ENCODE results near the gene TBCK. TPM values are rescaled to one million over a fixed set of nuclear protein-coding genes. Genes with fewer than 3 reads are reported as not detected.
"Not testable (repeated sequence)": the region's sequence is repeated elsewhere in the genome, so short reads cannot be mapped to it uniquely, and the experiment has no call there.

Gene TBCK
- total RNA-seq, 1 experiment from 2014 or later = 28.6 TPM

DNA sequence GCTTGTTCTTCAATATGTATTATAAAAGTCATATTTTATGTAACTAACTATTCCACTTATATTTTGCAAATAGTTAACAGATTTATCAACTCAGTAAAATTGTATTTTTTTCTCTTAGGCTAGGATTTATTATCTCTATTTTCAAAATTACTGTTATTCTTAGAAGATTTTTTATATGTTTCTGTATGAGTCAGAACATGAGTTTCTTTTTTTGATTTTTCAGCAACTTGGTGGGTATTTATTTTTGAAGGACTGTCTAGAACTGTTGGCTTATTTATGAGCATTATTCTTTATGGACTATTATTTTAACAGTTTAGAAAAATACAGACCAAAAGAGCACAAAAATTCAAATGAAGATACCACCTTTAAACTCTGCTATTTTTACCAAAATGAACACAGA lies 7.1 kb upstream of the TBCK start (continued):
- TF ChIP-seq, protein P1, sequence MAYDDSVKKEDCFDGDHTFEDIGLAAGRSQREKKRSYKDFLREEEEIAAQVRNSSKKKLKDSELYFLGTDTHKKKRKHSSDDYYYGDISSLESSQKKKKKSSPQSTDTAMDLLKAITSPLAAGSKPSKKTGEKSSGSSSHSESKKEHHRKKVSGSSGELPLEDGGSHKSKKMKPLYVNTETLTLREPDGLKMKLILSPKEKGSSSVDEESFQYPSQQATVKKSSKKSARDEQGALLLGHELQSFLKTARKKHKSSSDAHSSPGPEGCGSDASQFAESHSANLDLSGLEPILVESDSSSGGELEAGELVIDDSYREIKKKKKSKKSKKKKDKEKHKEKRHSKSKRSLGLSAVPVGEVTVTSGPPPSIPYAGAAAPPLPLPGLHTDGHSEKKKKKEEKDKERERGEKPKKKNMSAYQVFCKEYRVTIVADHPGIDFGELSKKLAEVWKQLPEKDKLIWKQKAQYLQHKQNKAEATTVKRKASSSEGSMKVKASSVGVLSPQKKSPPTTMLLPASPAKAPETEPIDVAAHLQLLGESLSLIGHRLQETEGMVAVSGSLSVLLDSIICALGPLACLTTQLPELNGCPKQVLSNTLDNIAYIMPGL (CRISPR knock-in tag; IDR thresholded peaks at IDR 0.05) = no peak

DNA sequence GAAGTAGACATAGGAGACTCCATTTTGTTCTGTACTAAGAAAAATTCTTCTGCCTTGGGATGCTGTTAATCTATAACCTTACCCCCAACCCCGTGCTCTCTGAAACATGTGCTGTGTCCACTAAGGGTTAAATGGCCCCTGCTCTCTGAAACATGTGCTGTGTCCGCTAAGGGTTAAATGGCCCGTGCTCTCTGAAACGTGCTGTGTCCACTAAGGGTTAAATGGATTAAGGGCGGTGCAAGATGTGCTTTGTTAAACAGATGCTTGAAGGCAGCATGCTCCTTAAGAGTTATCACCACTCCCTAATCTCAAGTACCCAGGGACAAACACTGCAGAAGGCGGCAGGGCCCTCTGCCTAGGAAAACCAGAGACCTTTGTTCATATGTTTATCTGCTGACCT lies 5.8 kb upstream of the TBCK start:
- Mint-ChIP-seq H3K9me3 (peaks cover 20% of the 10 kb centered on the region), H3K36me3 (peaks cover 22% of the 10 kb centered on the region)
- H3K27me3 Mint-ChIP-seq (ENCODE audit: low read depth); POLR2A ChIA-PET; DNase-seq (ENCODE audit: low spot score); H3K27ac Mint-ChIP-seq; ATAC-seq; H3K4me3 Mint-ChIP-seq; H3K4me1 Mint-ChIP-seq; CTCF ChIA-PET: not testable (repeated sequence)

DNA sequence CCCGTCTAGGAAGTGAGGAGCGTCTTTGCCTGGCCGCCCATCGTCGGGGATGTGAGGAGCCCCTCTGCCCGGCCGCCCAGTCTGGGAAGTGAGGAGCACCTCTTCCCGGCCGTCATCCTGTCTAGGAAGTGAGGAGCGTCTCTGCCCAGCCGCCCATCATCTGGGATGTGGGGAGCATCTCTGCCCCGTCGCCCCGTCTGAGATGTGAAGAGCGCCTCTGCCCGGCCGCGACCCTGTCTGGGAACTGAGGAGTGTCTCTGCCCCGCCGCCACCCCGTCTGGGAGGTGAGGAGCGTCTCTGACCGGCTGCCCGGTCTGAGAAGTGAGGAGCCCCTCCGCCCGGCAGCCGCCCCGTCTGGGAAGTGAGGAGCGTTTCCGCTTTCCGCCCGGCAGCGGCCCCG lies 5.2 kb upstream of the TBCK start:
- Mint-ChIP-seq H3K9me3 (peaks cover 20% of the 10 kb centered on the region), H3K36me3 (peaks cover 22% of the 10 kb centered on the region)
- H3K27ac Mint-ChIP-seq; DNase-seq (ENCODE audit: low spot score); H3K4me1 Mint-ChIP-seq; CTCF ChIA-PET; ATAC-seq; POLR2A ChIA-PET; H3K4me3 Mint-ChIP-seq; H3K27me3 Mint-ChIP-seq (ENCODE audit: low read depth): not testable (repeated sequence)

DNA sequence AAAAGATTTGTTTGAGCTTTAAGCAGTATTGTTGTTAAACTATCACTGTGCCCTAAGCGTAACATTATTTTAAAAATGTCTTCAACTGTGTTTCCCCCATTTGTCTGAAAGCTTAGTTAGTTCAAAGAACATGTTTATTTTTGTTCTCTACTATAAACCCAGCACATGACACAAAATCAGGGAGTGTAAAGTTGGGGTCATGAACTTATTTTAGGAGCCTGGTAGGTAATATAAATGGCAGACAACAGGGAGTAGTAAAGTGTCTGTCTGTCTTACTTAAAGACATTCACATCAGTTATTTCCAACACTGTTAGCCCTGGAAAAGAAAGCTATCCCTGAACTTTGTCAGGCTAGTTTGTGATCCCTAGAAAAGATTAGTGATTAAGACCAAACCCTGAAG lies 4.2 kb upstream of the TBCK start:
- Mint-ChIP-seq H3K4me3 (no peak overlapping the region), H3K27ac (no peak overlapping the region), H3K27me3 (ENCODE audit: low read depth) (no peaks in the 10 kb centered on the region), H3K4me1 (peaks cover 11% of the 10 kb centered on the region), H3K9me3 (peaks cover 20% of the 10 kb centered on the region), H3K36me3 (peaks cover 22% of the 10 kb centered on the region)
- POLR2A ChIA-PET = no interaction called here
- ATAC-seq = no peak
- TF ChIP-seq, protein P2, sequence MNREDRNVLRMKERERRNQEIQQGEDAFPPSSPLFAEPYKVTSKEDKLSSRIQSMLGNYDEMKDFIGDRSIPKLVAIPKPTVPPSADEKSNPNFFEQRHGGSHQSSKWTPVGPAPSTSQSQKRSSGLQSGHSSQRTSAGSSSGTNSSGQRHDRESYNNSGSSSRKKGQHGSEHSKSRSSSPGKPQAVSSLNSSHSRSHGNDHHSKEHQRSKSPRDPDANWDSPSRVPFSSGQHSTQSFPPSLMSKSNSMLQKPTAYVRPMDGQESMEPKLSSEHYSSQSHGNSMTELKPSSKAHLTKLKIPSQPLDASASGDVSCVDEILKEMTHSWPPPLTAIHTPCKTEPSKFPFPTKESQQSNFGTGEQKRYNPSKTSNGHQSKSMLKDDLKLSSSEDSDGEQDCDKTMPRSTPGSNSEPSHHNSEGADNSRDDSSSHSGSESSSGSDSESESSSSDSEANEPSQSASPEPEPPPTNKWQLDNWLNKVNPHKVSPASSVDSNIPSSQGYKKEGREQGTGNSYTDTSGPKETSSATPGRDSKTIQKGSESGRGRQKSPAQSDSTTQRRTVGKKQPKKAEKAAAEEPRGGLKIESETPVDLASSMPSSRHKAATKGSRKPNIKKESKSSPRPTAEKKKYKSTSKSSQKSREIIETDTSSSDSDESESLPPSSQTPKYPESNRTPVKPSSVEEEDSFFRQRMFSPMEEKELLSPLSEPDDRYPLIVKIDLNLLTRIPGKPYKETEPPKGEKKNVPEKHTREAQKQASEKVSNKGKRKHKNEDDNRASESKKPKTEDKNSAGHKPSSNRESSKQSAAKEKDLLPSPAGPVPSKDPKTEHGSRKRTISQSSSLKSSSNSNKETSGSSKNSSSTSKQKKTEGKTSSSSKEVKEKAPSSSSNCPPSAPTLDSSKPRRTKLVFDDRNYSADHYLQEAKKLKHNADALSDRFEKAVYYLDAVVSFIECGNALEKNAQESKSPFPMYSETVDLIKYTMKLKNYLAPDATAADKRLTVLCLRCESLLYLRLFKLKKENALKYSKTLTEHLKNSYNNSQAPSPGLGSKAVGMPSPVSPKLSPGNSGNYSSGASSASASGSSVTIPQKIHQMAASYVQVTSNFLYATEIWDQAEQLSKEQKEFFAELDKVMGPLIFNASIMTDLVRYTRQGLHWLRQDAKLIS (CRISPR knock-in tag; IDR thresholded peaks at IDR 0.05; ENCODE audit: borderline replicate concordance) = no peak
- no peak for TF ChIP-seq ZNF423 (CRISPR knock-in tag; IDR thresholded peaks at IDR 0.05)
- TF ChIP-seq GTF2I (CRISPR knock-in tag; conservative IDR thresholded peaks at IDR 0.05) = no peak
- no peak for TF ChIP-seq SP1 (CRISPR knock-in tag; conservative IDR thresholded peaks at IDR 0.05)
- CTCF ChIA-PET = interaction anchor here (0.9 kb wide), 1 partner anchor 8 kb away, joined by 4 read pairs; no protein-coding TSS in a partner anchor
- DNase-seq (ENCODE audit: low spot score) = no peak

DNA sequence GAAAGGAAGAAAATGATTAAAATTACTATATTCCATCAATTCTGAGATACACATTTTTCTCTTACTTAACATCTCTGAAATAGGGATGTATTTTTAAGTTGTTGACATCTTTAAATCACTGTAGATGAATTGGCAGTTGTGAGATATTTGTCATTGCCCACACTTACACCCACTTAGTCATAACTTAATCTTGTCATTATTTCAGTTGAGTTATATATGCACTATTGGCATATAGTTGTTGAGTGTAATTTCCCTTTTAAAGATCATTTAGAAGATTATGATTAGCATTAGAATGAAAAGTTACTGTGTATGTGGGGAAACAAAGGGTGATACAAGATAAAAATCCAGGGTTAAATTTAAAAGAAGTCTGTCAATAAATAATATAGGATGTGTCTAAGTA lies 2.5 kb upstream of the TBCK start:
- Mint-ChIP-seq H3K4me1 (peaks cover 8% of the 10 kb centered on the region), H3K36me3 (peaks cover 22% of the 10 kb centered on the region), H3K4me3 (no peak overlapping the region), H3K27me3 (ENCODE audit: low read depth) (no peaks in the 10 kb centered on the region), H3K9me3 (peaks cover 20% of the 10 kb centered on the region), H3K27ac (no peak overlapping the region; the same call in 1 of the 2 replicates)
- DNase-seq (ENCODE audit: low spot score) (no peak), ATAC-seq (no peak)
- POLR2A ChIA-PET = no interaction called here
- TF ChIP-seq, protein P3, sequence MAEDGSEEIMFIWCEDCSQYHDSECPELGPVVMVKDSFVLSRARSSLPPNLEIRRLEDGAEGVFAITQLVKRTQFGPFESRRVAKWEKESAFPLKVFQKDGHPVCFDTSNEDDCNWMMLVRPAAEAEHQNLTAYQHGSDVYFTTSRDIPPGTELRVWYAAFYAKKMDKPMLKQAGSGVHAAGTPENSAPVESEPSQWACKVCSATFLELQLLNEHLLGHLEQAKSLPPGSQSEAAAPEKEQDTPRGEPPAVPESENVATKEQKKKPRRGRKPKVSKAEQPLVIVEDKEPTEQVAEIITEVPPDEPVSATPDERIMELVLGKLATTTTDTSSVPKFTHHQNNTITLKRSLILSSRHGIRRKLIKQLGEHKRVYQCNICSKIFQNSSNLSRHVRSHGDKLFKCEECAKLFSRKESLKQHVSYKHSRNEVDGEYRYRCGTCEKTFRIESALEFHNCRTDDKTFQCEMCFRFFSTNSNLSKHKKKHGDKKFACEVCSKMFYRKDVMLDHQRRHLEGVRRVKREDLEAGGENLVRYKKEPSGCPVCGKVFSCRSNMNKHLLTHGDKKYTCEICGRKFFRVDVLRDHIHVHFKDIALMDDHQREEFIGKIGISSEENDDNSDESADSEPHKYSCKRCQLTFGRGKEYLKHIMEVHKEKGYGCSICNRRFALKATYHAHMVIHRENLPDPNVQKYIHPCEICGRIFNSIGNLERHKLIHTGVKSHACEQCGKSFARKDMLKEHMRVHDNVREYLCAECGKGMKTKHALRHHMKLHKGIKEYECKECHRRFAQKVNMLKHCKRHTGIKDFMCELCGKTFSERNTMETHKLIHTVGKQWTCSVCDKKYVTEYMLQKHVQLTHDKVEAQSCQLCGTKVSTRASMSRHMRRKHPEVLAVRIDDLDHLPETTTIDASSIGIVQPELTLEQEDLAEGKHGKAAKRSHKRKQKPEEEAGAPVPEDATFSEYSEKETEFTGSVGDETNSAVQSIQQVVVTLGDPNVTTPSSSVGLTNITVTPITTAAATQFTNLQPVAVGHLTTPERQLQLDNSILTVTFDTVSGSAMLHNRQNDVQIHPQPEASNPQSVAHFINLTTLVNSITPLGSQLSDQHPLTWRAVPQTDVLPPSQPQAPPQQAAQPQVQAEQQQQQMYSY (CRISPR knock-in tag; IDR thresholded peaks at IDR 0.05) = no peak
- TF ChIP-seq GRHL2 (CRISPR knock-in tag; IDR thresholded peaks at IDR 0.05; ENCODE audit: insufficient replicate concordance, severe bottlenecking) = no peak
- CTCF ChIA-PET = no interaction called here

Data from WTC11 (cell line).